ENCODE results near the gene TRNP1.

GRCh38 chr1:27049607-27050006, 56.1 kb downstream of the TRNP1 start:
- TF ChIP-seq, protein P1, sequence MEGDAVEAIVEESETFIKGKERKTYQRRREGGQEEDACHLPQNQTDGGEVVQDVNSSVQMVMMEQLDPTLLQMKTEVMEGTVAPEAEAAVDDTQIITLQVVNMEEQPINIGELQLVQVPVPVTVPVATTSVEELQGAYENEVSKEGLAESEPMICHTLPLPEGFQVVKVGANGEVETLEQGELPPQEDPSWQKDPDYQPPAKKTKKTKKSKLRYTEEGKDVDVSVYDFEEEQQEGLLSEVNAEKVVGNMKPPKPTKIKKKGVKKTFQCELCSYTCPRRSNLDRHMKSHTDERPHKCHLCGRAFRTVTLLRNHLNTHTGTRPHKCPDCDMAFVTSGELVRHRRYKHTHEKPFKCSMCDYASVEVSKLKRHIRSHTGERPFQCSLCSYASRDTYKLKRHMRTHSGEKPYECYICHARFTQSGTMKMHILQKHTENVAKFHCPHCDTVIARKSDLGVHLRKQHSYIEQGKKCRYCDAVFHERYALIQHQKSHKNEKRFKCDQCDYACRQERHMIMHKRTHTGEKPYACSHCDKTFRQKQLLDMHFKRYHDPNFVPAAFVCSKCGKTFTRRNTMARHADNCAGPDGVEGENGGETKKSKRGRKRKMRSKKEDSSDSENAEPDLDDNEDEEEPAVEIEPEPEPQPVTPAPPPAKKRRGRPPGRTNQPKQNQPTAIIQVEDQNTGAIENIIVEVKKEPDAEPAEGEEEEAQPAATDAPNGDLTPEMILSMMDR (IDR thresholded peaks at IDR 0.05): no peak
- TF ChIP-seq POLR2A (IDR thresholded peaks at IDR 0.05): no peak

Measured in lower leg skin (tissue), 3 donors.